GM23338 (cell line): ENCODE results near the gene ICAM5.

ENCODE experiments used
- CREB1 ChIP-seq: fragments of 250-450 bp; sonication (Bioruptor Pico); IDR thresholded peaks from 2 replicates; pipeline ENCODE4 v1.5.0; 2020; ENCODE audit warnings: low read depth, mild to moderate bottlenecking, moderate library complexity
- CTCF ChIP-seq, 2 experiments: fragments of 200-600 bp in 1 of 2; sonication (generic) in 1 of 2; conservative IDR thresholded peaks; 2 replicates each; pipeline versions ENCODE4 v1.5.1 to v1.6.1; 2016 to 2017; ENCODE audit warnings: antibody characterized with exemption in 2 of 2, low read depth in 2 of 2, mild to moderate bottlenecking in 2 of 2, moderate library complexity in 1 of 2
- ETS1 ChIP-seq: IDR thresholded peaks from 2 replicates; pipeline ENCODE4 v1.6.1; 2016; ENCODE audit warnings: antibody characterized with exemption
- EZH2 ChIP-seq: fragments of 200-600 bp; sonication (generic); IDR thresholded peaks from one replicate; pipeline ENCODE4 v1.8.0; 2017; ENCODE audit warnings: antibody characterized with exemption, mild to moderate bottlenecking, low read depth; ENCODE audit not compliant: unreplicated experiment
- EZH2phosphoT487 ChIP-seq: fragments of 200-600 bp; sonication (generic); IDR thresholded peaks from one replicate; pipeline ENCODE4 v1.8.1; 2018; ENCODE audit warnings: antibody characterized with exemption; ENCODE audit not compliant: unreplicated experiment
- POLR2AphosphoS5 ChIP-seq: IDR thresholded peaks from 2 replicates; pipeline ENCODE4 v1.6.1; 2016; ENCODE audit warnings: antibody characterized with exemption, low read depth
- REST ChIP-seq: IDR thresholded peaks from one replicate; pipeline ENCODE4 v1.6.1; 2018; ENCODE audit warnings: antibody characterized with exemption; ENCODE audit not compliant: unreplicated experiment
- STAT1 ChIP-seq: IDR thresholded peaks from one replicate; pipeline ENCODE4 v1.6.1; 2016; ENCODE audit warnings: antibody characterized with exemption; ENCODE audit not compliant: unreplicated experiment
- ZNF114 ChIP-seq: fragments of 250-450 bp; sonication (Bioruptor Pico); IDR thresholded peaks from 2 replicates; pipeline ENCODE4 v1.5.0; 2020; ENCODE audit warnings: mild to moderate bottlenecking, moderate library complexity
- ZNF331 ChIP-seq: fragments of 250-450 bp; sonication (Bioruptor Pico); IDR thresholded peaks from 2 replicates; pipeline ENCODE4 v1.5.0; 2020; ENCODE audit warnings: low read depth, mild to moderate bottlenecking, moderate library complexity

- TF ChIP-seq CTCF (conservative IDR thresholded peaks at IDR 0.05; ENCODE audit: low read depth in 2 of 2): no peak
- no peak for TF ChIP-seq EZH2phosphoT487
- TF ChIP-seq REST: no peak
- TF ChIP-seq EZH2: no peak
- no peak for TF ChIP-seq POLR2AphosphoS5
- TF ChIP-seq CREB1 (CRISPR knock-in tag): no peak
- TF ChIP-seq ETS1: no peak
- TF ChIP-seq STAT1: no peak
- no peak for TF ChIP-seq ZNF331 (CRISPR knock-in tag)
- no peak for TF ChIP-seq ZNF114 (CRISPR knock-in tag)
Observed at GRCh38 chr19:10299545-10300458, 10.1 kb downstream of the ICAM5 start.
